Measurements from ENCODE around the gene ZBTB49.

ZBTB49 gene

GRCh38 chr4:4358093-4358854 is 68.2 kb downstream of the ZBTB49 start:
- no peak for DNase-seq (ENCODE audit: low read depth)

DNA sequence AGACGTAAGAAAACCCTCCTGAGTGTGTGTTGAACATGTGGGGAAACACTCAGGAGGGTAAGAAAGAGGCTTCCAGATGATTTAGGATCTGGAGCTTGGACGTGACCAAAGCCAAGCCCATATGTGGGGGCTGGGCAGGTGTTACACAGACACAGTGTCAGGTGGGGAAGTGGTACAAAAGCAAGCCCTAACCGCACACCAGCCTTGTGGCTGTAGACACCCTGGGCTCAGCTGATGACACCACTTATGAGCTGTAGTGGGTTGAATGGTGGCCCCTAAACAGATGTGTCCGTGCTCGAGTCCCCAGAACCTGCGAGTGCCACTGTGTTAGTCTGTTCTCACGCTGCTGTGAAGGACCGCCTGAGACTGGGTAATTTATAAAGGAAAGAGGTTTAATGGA is 71.8 kb downstream of the ZBTB49 start:
- no peak for DNase-seq (ENCODE audit: low read depth)

- no peak for DNase-seq (ENCODE audit: low read depth)
Measured at GRCh38 chr4:4362991-4363697, 73.1 kb downstream of the ZBTB49 start.

DNA sequence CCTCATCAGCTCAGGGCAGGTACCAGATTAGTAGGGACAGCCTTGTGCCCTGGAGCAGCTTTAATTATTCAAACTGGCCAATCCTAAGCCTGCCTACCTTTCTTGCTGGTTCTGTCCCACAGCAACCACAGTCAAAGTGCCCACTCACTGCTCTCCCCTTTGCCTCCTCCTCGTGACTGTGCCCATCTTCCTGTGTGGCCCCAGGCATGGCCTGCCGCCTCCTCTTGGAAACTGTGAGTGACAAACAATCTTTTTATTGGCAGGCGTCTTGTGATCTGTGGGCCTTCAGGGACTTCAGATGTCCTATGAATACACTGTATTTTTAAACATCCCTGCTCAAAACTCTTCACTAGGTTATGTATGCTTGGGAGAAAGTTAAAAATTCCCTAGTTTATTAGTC is 74.0 kb downstream of the ZBTB49 start:
- no peak for DNase-seq (ENCODE audit: low read depth)

DNA sequence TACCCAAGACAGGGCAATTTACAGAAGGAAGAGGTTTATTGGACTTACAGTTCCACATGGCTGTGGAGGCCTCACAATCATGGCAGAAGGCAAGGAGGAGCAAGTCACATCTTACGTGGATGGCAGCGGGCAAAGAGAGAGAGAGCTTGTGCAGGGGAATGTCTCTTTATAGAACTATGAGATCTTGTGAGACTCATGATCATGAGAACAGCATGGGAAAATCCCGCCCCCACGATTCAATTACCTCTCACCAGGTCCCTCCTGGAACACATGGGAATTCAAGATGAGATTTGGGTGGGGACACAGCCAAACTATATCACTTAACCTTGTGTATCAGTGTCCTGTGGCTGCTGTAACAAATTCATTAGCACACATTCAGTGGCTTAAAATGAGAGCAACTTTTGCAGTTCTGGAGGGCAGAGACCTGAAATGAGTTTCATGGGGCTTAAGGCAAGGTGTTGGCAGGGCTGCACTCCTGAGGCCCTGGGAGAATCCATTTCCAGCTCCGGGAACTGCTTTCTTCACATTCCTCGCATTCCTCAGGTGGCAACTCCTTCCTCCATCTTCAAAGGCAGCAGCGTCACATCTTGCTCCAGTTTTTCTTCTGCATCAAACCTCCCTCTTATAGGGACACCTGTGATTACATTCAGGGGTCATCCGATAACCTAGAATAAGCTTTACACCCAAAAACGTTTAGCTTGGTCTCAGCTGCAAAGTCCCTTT is 74.6 kb downstream of the ZBTB49 start:
- no peak for DNase-seq (ENCODE audit: low read depth)

DNA sequence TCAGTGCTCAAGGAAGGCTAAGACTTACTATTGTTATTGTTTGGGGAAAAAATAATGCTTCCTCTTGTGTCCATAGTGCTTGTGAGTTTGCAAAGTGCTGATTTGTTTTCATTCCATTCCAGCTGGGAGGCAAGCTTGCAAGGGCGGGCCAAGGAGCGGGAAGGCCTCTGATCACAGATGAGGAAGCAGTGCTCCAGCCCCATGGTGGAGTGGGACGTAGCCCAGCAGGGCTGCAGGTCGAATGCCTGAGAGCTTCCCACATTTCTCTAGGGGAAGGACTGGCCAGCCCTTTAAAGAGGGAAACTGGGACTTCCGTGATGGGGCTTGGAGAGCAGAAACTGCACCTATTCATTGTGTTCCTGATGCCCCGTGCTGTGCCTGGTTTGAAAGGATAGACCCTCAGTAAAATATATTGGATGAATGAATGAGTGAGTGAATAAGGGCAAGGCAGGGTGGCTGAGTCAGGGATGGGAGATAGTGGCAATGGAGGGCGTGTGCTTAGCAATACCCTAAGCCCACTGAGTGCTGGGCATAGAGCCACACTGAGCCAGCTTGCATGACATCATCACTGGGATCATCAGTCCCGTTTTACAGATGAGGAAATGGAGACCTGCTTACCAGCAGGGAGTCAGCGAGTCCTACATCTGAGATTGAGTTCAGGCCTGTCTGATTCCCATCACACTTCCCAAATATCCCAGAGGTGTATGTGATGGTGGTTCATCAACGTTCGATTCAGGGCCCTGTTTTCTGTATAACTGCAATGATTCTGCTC is 78.9 kb downstream of the ZBTB49 start:
- no peak for DNase-seq (ENCODE audit: low read depth)
